Endometrial microvascular endothelial cells (primary cell): Measurements from ENCODE around the gene MOAP1. TPM values are rescaled to one million over a fixed set of nuclear protein-coding genes. Genes with fewer than 3 reads are reported as not detected.
"Not testable (repeated sequence)": the region's sequence is repeated elsewhere in the genome, so short reads cannot be mapped to it uniquely, and the experiment has no call there.

Experiments used
- in situ Hi-C: cut with HindIII; loops from 2 replicates; pipeline ENCODE4 v1.10.0; 2017; ENCODE audit warnings: low sequenced_read_pairs, low pct_unique_long_range_greater_than_20kb; ENCODE audit errors: inconsistent ontology term
- total RNA-seq: library from RNA; depleted of rRNA; stranded (reverse); fragments of >200 nt; gene quantifications from one replicate; pipeline ENCODE4 v1.2.3, GENCODE V29; 2015; ENCODE audit errors: inconsistent ontology term

The MOAP1 gene
- total RNA-seq, 1 donor from 2014 or later: 10.9 TPM

DNA sequence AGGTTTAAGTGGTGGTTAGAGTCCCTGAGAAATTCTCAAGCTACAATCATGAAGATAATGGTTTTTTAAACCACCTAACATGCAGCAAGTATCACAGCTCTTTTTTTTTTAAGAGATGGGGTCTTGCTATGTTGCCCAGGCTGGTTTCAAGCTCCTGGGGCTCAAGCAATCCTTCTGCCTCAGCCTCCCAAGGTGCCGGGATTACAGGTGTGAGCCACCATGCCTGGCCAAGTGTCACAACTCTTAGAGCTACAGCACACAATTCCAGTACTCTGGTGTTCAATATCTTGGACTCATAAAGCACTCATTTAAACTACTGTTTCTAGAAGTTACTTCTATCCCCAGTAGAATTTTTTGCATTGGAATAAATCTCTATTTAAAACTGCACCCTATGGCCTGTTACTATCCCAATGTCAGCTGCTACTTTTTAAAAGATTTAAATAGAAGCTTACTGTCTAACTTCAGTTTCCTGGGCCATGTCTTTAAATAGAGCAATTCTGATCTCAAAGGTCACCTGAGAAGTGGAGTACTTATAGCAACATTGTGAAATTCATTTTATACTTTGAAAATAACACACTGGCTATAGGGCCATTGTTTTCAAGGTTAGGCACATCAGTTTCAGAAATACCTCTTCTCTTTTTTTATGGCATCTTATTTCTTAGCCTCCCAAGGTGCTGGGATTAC, 10.8 kb upstream of the MOAP1 start:
- in situ Hi-C loops: no loop called here

DNA sequence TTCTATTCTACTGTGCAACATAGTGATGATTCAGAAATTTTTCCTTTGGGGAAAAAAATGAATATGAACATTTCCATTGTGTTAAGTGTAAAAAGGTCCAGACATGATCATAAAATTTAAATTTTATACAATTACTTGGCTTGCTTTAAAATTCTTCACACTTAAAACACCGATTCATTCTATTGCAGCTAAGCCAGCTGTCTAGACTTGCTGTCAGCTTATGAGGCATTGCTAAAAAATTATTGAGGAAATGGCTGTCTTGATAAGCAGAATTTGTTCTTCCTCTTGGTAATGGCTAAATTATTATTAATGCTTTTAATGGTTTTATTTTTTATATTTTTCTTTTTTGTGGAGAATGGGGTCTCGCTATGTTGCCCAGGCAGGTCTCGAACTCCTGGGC, 2.3 kb upstream of the MOAP1 start:
- in situ Hi-C loops: no loop called here

DNA sequence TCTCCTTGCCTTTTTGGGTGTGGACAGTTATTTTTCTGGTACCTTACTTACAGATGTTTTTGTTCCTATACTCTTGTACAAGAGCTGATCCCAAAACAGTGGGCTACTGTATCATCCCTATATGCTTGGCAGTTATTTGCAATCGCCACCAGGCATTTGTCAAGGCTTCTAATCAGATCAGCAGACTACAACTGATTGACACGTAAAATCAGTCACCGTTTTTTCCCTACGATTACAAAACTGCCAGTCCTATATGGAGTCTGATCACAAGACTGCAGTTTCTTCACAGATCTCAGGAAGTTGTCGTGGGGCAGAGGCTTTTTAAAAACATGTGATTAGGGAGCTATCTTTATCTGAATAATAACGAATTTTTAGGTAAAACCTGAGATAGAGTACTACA, 1.8 kb upstream of the MOAP1 start:
- in situ Hi-C loops: no loop called here

DNA sequence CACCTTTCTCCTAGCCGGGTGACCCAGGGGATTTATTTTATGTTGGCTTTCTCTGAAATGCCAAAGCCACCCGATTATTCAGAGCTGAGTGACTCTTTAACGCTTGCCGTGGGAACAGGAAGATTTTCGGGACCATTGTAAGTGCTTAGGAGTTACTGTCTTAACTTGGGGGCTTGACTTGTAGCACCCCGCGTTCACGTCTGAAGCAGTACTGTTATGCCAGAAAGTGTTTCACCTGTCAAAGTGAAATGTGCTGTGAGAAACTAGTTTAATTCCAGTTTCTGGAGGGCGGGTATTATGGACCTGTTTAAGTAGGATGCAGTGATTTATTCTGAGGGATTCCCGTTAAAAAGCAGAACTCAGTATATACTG, 638 bp upstream of the MOAP1 start:
- in situ Hi-C loops: no loop called here

DNA sequence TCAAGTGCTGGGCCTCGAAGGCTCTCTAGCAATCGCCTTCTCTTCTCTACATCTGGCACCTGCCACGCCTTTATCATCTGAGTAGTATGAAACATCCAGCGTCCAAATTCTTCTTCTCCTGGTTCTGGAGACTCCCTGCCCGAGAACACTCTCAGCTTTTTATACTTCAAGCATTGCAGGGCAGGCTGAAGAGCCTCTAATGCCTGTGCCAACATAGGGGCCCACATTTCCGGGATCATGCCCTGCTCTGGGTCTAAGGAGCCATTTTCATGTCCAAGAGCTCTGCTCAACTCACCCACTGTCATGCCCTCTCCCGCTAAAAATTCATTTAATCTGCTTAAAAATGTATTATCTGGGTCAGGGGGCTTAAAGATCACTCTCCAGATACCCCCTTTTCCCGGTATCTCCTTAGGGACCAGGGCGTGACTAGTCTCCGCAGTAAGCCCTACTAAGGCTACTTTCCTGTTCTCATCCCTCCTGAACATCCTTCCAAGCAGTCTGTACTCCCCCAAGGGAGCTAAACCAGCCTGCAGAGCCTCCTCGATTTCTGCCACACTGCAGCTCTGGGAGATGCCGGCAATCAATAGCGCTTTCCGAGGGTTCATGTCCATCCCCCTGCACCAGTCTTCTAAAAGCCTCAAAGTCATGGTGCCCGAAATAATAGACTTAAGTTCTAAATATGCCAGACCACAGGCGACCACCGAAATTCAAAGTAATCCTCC, 940 bp downstream of the MOAP1 start:
- in situ Hi-C loops: no loop called here

DNA sequence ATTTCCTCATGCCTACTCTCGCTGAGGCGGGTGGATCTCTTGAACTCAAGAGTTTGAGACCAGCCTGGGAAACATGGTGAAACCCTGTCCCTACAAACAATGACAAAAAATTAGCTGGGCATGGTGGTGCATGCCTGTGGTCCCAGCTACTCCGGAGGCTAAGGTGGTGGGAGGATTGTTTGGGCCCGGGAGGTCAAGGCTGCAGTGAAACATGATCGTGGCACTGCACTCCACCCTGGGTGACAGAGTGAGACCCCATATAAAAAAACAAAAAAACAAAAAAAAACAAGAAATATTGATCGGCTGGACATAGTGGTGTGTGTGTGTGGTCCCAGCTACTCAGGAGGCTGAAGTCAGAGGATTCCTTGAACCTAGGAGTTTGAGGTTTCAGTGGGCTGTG, 9.2 kb downstream of the MOAP1 start:
- in situ Hi-C loops: no loop called here

DNA sequence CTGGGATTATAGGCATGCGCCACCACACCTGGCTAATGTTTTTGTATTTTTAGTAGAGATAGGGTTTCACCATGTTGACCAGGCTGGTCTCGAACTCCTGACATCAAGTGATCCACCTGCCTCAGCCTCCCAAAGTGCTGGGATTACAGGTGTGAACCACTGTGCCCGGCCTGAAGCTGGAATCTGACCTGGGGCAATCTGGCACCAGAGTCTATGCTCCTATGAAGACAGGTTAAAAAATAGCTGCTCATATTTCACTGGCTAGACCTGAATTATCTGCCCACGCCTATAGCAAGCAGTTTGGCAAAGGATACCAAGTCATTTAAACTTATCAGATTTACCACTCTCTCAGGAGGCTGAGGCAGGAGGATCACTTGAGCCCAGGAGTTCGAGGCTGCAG, 10.0 kb downstream of the MOAP1 start:
- in situ Hi-C loops: not testable (repeated sequence)

DNA sequence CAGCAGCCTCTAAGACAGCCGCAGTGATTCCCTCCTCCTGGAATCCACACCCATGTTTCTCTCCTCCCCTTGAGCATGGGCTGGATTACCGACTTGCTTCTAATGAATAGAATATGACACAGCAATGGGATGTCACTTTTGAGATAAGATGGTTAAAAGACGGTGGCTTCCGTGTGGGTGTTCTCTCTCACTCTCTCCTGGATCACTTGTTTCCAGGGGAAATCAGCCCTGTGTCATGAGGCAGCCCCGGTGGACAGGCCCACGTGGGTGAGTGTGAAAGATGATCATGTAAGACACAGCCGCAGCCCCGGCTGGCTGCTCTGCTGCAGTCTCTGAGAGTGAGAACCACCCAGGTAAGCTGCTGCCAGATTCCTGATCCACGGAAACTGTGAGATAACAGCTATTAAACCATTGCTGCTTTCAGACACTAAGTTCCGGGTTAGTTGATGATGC, 10.7 kb downstream of the MOAP1 start:
- in situ Hi-C loops: no loop called here

DNA sequence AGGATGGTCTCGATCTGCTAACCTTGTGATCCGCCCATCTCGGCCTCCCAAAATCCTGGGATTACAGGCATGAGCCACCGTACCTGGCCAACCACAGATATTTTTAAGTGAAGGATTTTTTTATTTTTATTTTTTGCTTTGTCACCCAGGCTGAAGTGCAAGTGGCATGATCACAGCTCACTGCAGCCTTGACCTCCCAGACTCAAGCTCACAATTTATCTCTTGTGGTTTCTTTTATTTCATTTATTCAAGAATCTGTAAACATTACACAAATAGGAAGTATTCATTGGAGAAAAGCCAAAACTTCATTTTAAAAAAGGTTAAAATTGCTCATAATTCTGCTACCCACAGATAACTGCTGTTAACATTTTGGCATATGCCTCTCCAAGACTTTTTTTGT, 13.3 kb downstream of the MOAP1 start:
- in situ Hi-C loops: no loop called here

DNA sequence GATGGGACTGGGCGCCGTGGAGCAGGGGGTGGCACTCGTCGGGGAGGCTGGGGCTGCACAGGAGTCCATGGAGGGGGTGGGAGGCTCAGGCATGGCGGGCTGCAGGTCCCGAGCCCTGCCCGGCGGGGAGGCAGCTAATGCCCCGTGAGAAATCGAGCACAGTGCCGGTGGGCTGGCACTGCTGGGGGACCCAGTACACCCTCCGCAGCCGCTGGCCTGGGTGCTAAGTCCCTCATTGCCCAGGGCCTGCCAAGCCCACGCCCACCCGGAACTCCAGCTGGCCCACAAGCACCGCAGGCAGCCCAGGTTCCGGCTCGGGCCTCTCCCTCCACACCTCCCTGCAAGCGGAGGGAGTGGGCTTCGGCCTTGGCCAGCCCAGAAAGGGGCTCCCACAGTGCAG, 14.6 kb downstream of the MOAP1 start:
- in situ Hi-C loops: not testable (repeated sequence)

DNA sequence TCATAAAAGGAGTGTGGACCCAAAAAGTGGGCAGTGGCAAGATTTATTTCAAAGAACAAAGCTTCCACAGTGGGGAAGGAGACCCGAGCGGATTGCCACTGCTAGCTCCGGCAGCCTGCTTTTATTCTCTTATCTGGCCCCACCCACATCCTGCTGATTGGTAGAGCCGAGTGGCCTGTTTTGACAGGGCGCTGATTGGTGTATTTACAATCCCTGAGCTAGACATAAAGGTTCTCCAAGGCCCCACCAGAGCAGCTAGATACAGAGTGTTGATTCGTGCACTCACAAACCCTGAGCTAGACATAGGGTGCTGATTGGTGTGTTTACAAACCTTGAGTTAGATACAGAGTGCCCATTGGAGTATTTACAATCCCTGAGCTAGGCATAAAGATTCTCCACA, 15.1 kb downstream of the MOAP1 start:
- in situ Hi-C loops: not testable (repeated sequence)

DNA sequence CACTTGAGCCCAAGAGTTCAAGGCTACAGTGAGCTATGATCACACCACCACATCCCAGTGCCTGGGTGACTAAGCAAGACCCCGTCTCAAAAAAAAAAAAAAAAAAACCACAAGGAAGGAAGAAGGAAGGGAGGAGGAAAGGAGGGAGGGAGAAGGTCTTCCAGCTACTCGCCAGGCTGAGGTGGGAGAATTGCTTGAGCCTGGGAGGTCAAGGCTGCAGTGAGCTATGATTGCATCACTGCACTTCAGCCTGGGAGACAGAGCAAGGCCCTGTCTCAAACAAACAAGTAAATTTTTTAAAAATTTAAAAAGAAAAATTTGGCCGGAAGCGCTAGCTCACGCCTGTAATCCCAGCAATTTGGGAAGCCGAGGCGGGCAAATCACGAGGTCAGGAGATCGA, 16.1 kb downstream of the MOAP1 start:
- in situ Hi-C loops: not testable (repeated sequence)

DNA sequence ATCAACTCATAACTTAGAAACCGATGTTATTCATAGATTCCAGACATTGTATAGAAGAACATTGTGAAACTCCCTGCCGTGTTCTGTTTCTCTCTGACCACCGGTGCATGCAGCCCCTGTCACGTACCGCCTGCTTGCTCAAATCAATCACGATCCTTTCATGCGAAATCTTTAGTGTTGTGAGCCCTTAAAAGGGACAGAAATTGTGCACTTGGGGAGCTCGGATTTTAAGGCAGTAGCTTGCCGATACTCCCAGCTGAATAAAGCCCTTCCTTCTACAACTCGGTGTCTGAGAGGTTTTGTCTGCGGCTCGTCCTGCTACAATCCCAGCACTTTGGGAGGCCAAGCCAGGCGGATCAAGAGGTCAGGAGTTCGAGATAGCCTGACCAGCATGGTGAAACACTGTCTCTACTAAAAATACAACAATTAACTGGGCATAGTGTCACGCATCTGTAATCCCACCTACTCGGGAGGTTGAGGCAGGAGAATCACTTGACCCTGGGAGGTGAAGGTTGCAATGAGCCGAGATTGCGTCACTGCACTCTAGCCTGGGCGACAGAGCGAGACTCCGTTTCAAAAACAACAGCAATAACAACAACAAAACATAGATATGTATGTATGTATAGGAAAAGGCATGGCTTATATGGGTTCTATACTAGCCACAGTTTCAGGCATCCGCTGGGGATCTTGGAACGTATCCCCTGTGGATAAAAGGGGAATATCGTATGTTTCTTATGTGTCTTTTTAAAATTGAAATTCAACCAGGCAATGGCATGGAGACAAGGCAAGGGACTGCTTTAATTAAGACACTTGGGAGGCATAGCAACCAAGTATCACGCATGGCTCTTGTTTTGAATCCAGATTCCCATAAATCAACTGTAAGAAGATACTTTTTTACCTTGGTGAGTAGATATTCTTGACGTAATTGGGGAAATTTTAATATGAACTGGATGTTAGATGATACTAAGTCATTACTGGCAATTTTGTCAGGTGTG, 19.1 kb downstream of the MOAP1 start:
- in situ Hi-C loops: not testable (repeated sequence)

DNA sequence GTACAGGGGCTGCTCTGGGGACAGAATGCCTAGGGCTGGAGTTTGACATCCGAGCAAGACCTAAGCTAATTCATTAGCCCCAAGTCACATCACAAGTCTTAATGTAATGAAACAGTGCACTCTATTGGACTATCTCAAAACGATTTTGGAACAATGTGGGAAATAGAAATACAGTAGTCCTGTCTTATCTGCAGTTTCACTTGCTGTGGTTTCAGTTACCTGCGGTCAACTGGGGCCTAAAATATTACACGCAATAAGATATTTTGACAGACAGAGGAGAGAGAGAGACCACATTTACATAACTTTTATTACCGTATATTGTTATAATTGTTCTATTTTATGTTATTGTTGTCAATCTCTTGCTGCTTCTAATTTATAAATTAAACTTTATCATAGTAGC, 21.1 kb downstream of the MOAP1 start:
- in situ Hi-C loops: no loop called here

DNA sequence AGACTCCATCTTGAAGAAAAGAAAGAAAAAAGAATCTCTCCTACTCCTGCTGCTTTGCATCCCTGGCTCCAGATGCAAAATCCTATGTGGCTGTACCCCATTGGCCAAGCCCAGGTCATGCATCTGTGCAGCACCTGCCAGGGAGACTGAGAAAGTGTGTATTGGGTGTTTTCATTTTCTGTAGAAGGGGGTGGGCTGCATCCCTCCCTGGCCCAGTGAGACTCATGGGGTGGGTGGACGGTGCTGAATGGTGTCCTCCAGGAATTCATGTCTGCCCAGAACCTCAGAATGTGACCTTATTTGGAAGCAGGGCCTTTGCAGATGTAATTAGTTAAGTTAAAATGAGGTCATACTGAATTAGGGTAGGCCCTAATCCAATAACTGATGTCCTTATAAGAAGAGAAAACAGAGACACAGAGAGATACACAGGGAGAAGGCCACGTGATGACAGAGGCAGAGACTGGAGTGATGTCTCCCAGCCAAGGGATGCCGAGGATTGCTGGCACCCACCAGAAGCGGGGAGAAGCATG, 23.2 kb downstream of the MOAP1 start:
- in situ Hi-C loops: no loop called here

DNA sequence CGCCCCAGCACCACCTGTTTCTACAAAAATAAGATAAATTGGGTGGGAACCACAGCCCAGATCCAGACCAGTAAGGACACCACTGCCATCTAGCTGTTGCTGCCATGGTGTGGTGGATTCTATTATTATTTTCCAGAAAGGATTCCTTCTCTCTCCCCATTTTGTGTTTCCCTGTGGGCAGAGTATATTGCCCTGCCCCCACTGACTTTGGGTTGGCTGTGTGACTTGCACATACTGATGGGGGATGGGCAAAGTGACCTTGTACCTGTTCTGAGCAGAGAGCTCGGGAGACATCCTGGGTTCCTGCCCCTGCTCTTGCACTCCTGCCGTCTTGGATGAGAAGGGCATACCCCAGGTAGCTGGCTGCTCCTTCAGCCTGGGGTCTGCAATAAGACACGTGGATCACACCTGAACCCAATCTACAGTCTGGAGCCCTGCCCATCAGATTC, 24.3 kb downstream of the MOAP1 start:
- in situ Hi-C loops: no loop called here

DNA sequence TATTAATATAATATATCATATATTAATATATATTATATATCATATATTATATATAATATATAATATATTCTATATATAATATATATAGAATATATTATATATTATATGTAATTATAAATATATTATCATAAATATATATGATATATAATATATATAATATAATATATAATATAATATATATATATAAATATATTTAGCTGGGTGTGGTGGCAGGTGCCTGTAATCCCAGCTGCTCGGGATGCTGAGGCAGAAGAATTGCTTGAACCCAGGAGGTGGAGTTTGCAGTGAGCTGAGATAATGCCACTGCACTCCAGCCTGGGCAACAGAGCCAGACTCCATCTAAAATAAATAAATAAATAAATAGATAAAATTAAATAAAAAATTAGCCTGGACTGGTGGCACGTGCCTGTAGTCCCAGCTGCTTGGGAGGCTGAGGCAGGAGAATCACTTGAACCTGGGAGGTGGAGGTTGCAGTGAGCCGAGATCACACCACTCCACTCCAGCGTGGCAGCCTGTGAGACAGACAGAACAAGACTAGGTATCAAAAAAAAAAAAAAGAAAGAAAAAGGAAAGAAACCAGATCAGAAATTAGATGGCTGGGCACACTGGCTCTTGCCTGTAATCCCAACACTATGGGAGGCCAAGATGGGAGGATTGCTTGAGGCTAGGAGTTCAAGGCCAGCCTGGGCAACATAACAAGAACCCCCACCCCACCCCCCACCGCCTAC, 24.9 kb downstream of the MOAP1 start:
- in situ Hi-C loops: not testable (repeated sequence)

DNA sequence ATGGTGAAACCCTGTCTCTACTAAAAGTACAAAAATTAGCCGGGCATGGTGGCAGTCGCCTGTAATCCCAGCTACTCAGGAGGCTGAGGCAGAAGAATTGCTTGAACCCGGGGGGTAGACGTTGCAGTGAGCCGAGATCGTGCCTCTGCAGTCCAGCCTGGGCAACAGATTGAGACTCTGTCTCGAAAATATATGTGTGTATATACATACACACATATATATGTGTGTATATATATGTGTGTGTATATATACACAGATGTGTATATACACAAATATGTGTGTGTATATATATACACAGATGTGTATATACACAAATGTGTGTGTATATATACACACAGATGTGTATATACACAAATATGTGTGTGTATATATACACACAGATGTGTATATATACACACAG, 26.3 kb downstream of the MOAP1 start:
- in situ Hi-C loops: not testable (repeated sequence)
